LNCaP clone FGC (cell line): ENCODE measurements around the gene CDH19.
A peak's percentile ranks its signal among the peaks of the same experiment; 100 is the strongest.

ENCODE experiments used
- DNase-seq: peaks from one replicate; pipeline ENCODE4 v3.0.0-alpha.2; 2011; ENCODE audit warnings: low read depth
- H3K4me3 ChIP-seq: 2 replicates; pipeline ENCODE4 v1.5.1; 2011; ENCODE audit warnings: mild to moderate bottlenecking, low read depth, low read length, control low read depth
- CTCF ChIP-seq: IDR thresholded peaks from 2 replicates; pipeline ENCODE4 v1.5.1; 2012; ENCODE audit warnings: mild to moderate bottlenecking; ENCODE audit not compliant: control insufficient read depth, insufficient read depth; ENCODE audit errors: extremely low read depth

CDH19 gene

GRCh38 chr18:66616523-66616983 is 12.7 kb upstream of the CDH19 start:
- H3K4me3 ChIP-seq = no peak overlapping the region
- TF ChIP-seq CTCF = peak; percentile 62
- DNase-seq = peak; percentile 1

GRCh38 chr18:66615176-66615575 is 11.3 kb upstream of the CDH19 start:
- no peak for DNase-seq
- no peak for TF ChIP-seq CTCF
- H3K4me3 ChIP-seq = no peak overlapping the region

GRCh38 chr18:66607632-66608031 is 3.7 kb upstream of the CDH19 start:
- H3K4me3 ChIP-seq = no peak overlapping the region
- TF ChIP-seq CTCF = no peak
- DNase-seq = no peak

GRCh38 chr18:66601649-66602048 is 2.2 kb downstream of the CDH19 start:
- no peak overlapping the region for H3K4me3 ChIP-seq
- no peak for DNase-seq
- TF ChIP-seq CTCF = no peak

GRCh38 chr18:66599190-66599589 is 4.7 kb downstream of the CDH19 start:
- no peak for DNase-seq
- no peak overlapping the region for H3K4me3 ChIP-seq

GRCh38 chr18:66587430-66587829 is 16.5 kb downstream of the CDH19 start:
- no peak overlapping the region for H3K4me3 ChIP-seq
- no peak for DNase-seq
- TF ChIP-seq CTCF = no peak

More at GRCh38 chr18:66599190-66599589, 4.7 kb downstream of the CDH19 start:
- no peak for TF ChIP-seq CTCF

GRCh38 chr18:66582211-66582610 is 21.7 kb downstream of the CDH19 start:
- no peak overlapping the region for H3K4me3 ChIP-seq
- no peak for DNase-seq
- no peak for TF ChIP-seq CTCF
